Stimulated activated CD4-positive, alpha-beta T cell treated with anti-CD3 and anti-CD28 coated beads, Interleukin-4, amount 100 ng/mL, for 48 hours (primary cell): ENCODE measurements around the gene LMAN2.
"Not testable (repeated sequence)": the region's sequence is repeated elsewhere in the genome, so short reads cannot be mapped to it uniquely, and the experiment has no call there.

Experiments
- DNase-seq, 2 donors: peaks; one replicate each; pipeline ENCODE4 v3.0.0-alpha.2; 2020; ENCODE audit warnings: low read depth in 2 of 2

LMAN2 gene

GRCh38 chr5:177347699-177348098 lies 3.8 kb downstream of the LMAN2 start:
- no peak for DNase-seq

- no peak for DNase-seq
These were observed 4.6 kb downstream of the LMAN2 start for GRCh38 chr5:177346820-177347219.

GRCh38 chr5:177344891-177345290 lies 6.6 kb downstream of the LMAN2 start:
- DNase-seq: no peak

- no peak for DNase-seq
These were observed 7.7 kb downstream of the LMAN2 start for GRCh38 chr5:177343777-177344176.

- DNase-seq: not testable (repeated sequence)
These were observed 8.5 kb downstream of the LMAN2 start for GRCh38 chr5:177343000-177343399.

GRCh38 chr5:177339107-177339638 lies 12.3 kb downstream of the LMAN2 start:
- no peak for DNase-seq

- no peak for DNase-seq
These were observed 13.0 kb downstream of the LMAN2 start for GRCh38 chr5:177338251-177339106.

GRCh38 chr5:177336603-177337494 lies 14.6 kb downstream of the LMAN2 start:
- DNase-seq: no peak

- DNase-seq: peak; percentile 30 to 32
These were observed 15.4 kb downstream of the LMAN2 start for GRCh38 chr5:177336112-177336511.

GRCh38 chr5:177335701-177336065 lies 15.8 kb downstream of the LMAN2 start:
- DNase-seq: no peak

- DNase-seq: no peak
These were observed 16.4 kb downstream of the LMAN2 start for GRCh38 chr5:177334781-177335700.

GRCh38 chr5:177334155-177334551 lies 17.3 kb downstream of the LMAN2 start:
- DNase-seq: no peak

GRCh38 chr5:177333420-177334154 lies 17.9 kb downstream of the LMAN2 start:
- DNase-seq: no peak

GRCh38 chr5:177332896-177333260 lies 18.6 kb downstream of the LMAN2 start:
- DNase-seq: no peak

GRCh38 chr5:177332031-177332895 lies 19.2 kb downstream of the LMAN2 start:
- DNase-seq: no peak

GRCh38 chr5:177330991-177331842 lies 20.3 kb downstream of the LMAN2 start:
- no peak for DNase-seq

- DNase-seq: no peak
These were observed 21.6 kb downstream of the LMAN2 start for GRCh38 chr5:177329883-177330282.

- DNase-seq: no peak
These were observed 22.8 kb downstream of the LMAN2 start for GRCh38 chr5:177328545-177329231.
